Measurements from ENCODE around the gene GHRHR. TPM values are rescaled to one million over a fixed set of nuclear protein-coding genes. Genes with fewer than 3 reads are reported as not detected.

The GHRHR gene
- total RNA-seq, 1 donor from 2014 or later, result not detected

GRCh38 chr7:30933124-30933974 is 30.4 kb upstream of the GHRHR start:
- DNase-seq, result peak; percentile 48
- H3K27ac Mint-ChIP-seq, result no peak overlapping the region
- H3K4me1 Mint-ChIP-seq, result no peaks in the 10 kb centered on the region
- H3K36me3 Mint-ChIP-seq (ENCODE audit: low read depth), result no peaks in the 10 kb centered on the region
- no peaks in the 10 kb centered on the region for H3K9me3 Mint-ChIP-seq
- intact Hi-C loops (cut with micrococcal nuclease), result no loop called here
- no peak overlapping the region for H3K4me3 Mint-ChIP-seq
- peaks cover 9% of the 10 kb centered on the region for H3K27me3 Mint-ChIP-seq

GRCh38 chr7:30934225-30934624 is 29.5 kb upstream of the GHRHR start:
- Mint-ChIP-seq H3K36me3 (ENCODE audit: low read depth) (no peaks in the 10 kb centered on the region), H3K9me3 (no peaks in the 10 kb centered on the region), H3K27ac (no peak overlapping the region), H3K27me3 (peaks cover 9% of the 10 kb centered on the region), H3K4me3 (no peak overlapping the region), H3K4me1 (no peaks in the 10 kb centered on the region)
- intact Hi-C loops (cut with micrococcal nuclease), result no loop called here
- DNase-seq, result peak; percentile 29

GRCh38 chr7:30934732-30935568 is 28.8 kb upstream of the GHRHR start:
- DNase-seq, result peak; percentile 53
- intact Hi-C loops (cut with micrococcal nuclease), result no loop called here
- H3K27me3 Mint-ChIP-seq, result peaks cover 14% of the 10 kb centered on the region

DNA sequence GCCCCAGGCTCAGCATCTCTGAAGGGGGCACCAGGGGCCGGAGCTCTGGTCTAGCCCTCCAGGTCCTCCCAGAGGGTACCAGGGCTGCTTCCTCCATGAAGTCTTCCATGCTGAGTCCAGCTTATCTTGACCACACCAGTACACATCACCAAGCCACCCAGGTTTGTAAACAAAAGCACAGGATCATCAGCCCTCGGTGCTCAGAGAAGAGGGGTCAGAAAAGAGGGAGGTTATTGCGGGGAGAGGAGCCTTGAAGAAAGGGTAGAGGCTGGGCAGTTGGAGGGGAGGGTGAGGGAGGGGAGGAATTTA is 28.2 kb upstream of the GHRHR start:
- intact Hi-C loops (cut with micrococcal nuclease), result no loop called here
- no peak overlapping the region for H3K27ac Mint-ChIP-seq
- H3K4me3 Mint-ChIP-seq, result no peak overlapping the region
- DNase-seq, result peak; percentile 32
- H3K36me3 Mint-ChIP-seq (ENCODE audit: low read depth), result no peaks in the 10 kb centered on the region
- H3K9me3 Mint-ChIP-seq, result no peaks in the 10 kb centered on the region
- no peaks in the 10 kb centered on the region for H3K4me1 Mint-ChIP-seq
- H3K27me3 Mint-ChIP-seq, result peaks cover 16% of the 10 kb centered on the region

More at GRCh38 chr7:30934732-30935568, 28.8 kb upstream of the GHRHR start:
- no peak overlapping the region for H3K4me3 Mint-ChIP-seq
- no peaks in the 10 kb centered on the region for H3K4me1 Mint-ChIP-seq
- H3K36me3 Mint-ChIP-seq (ENCODE audit: low read depth), result no peaks in the 10 kb centered on the region
- H3K27ac Mint-ChIP-seq, result no peak overlapping the region
- H3K9me3 Mint-ChIP-seq, result no peaks in the 10 kb centered on the region

DNA sequence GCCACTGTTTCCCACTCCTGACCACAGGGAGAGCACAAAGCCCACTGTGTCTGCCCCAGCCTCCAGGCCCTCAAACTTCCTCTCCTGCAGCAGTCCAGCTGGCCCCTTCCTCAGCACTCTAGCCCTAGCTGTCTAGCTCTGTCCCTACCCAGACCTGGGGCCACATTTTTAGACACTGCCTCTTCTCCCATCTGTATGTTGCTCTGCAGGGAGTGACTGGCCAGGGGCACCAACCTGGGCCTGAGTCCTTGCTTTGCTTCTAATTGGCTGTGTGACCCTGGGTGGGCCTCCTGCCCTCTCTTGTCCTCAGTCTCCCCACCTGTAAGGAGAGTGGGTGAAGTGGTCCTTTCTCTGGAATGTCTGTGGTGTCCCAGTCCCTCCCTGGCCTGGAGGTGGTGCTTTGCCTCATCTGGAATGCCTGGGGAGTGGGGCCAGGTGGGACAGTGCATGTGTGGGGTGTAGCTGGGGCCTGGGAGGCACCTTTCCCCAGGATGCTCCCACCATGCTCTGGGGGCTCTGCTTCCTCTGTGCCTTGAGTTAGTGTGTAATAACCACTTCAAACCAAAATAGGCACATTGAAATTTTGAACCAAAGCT is 27.0 kb upstream of the GHRHR start:
- Mint-ChIP-seq H3K36me3 (ENCODE audit: low read depth) (no peaks in the 10 kb centered on the region), H3K27me3 (peaks cover 23% of the 10 kb centered on the region), H3K9me3 (no peaks in the 10 kb centered on the region), H3K4me3 (no peak overlapping the region), H3K27ac (no peak overlapping the region), H3K4me1 (no peaks in the 10 kb centered on the region)
- peak; percentile 50 for DNase-seq
- intact Hi-C loops (cut with micrococcal nuclease), result no loop called here

DNA sequence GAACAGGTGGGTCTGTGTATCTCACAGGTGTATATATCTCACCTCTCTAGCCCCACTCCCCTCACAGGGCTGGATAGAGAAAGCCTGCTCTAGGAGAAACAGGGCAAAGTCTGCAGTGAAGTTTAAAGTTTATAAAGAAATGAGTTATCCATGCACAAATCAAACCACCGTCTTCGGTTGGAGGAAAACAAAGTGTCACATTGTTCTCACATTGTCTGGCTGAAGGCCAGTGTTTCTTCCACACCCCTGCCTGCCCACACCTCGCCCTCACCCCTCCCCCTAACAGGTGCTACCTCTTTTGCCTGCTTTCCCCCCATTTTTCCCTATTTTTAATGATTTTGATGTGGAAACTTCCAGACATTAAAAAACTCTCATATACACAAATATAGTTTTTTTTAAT is 26.3 kb upstream of the GHRHR start:
- intact Hi-C loops (cut with micrococcal nuclease), result no loop called here
- H3K9me3 Mint-ChIP-seq, result no peaks in the 10 kb centered on the region
- H3K4me3 Mint-ChIP-seq, result no peak overlapping the region
- no peaks in the 10 kb centered on the region for H3K4me1 Mint-ChIP-seq
- H3K27me3 Mint-ChIP-seq, result peaks cover 30% of the 10 kb centered on the region
- peak; percentile 37 for DNase-seq
- no peaks in the 10 kb centered on the region for H3K36me3 Mint-ChIP-seq (ENCODE audit: low read depth)
- H3K27ac Mint-ChIP-seq, result no peak overlapping the region

GRCh38 chr7:30938435-30939316 is 25.1 kb upstream of the GHRHR start:
- H3K9me3 Mint-ChIP-seq, result no peaks in the 10 kb centered on the region

DNA sequence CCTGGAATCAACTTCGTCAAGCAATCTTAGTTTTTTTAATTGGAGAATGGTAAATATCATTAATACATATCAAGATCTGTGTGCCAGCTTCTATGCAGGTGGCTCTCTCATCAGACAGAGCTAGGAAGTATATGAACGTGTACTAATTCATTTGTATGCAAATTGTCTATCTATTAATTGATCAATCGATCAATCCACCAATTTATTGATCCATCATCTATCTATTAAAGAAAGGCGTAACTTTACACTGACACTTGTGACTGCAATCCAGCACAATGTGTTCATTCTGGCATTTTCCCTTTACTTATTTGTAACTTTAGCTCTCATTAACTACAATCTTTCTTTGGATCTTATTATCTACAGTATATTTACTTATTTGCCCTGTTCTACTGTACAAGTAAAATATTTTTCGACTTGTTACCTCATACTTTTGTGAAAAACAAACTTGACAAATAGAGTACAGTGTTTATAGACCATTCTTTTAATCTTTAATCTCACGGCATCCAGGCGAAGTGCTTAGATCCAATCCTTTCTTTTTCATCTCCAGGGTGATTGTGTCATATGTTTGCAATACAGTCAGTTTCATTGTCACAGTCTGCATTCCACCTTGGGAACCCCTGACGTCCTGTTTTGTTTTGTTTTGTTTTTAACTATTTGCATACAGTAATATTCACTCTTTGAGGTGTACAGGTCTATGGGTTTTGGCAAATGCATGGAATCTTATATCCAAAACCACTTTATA is 22.0 kb upstream of the GHRHR start:
- Mint-ChIP-seq H3K27ac (no peak overlapping the region), H3K27me3 (peaks cover 44% of the 10 kb centered on the region), H3K4me3 (no peak overlapping the region), H3K4me1 (no peaks in the 10 kb centered on the region), H3K9me3 (peaks cover 3% of the 10 kb centered on the region), H3K36me3 (ENCODE audit: low read depth) (no peaks in the 10 kb centered on the region)
- intact Hi-C loops (cut with micrococcal nuclease), result no loop called here
- no peak for DNase-seq

More at GRCh38 chr7:30938435-30939316, 25.1 kb upstream of the GHRHR start:
- DNase-seq, result peak; percentile 92
- Mint-ChIP-seq H3K27ac (no peak overlapping the region), H3K4me3 (no peak overlapping the region), H3K4me1 (no peaks in the 10 kb centered on the region), H3K27me3 (peaks cover 37% of the 10 kb centered on the region), H3K36me3 (ENCODE audit: low read depth) (no peaks in the 10 kb centered on the region)
- intact Hi-C loops (cut with micrococcal nuclease), result loop anchor here (1.0 to 2.0 kb wide), 2 partner anchors 37 to 138 kb away; no protein-coding TSS in a partner anchor

GRCh38 chr7:30950197-30950596 is 13.6 kb upstream of the GHRHR start:
- Mint-ChIP-seq H3K27ac (no peak overlapping the region), H3K9me3 (peaks cover 4% of the 10 kb centered on the region), H3K4me3 (no peak overlapping the region), H3K27me3 (peaks cover 21% of the 10 kb centered on the region), H3K36me3 (ENCODE audit: low read depth) (no peaks in the 10 kb centered on the region), H3K4me1 (no peaks in the 10 kb centered on the region)
- peak; percentile 27 for DNase-seq
- intact Hi-C loops (cut with micrococcal nuclease), result no loop called here

- Mint-ChIP-seq H3K36me3 (ENCODE audit: low read depth) (no peaks in the 10 kb centered on the region), H3K4me3 (no peak overlapping the region), H3K27ac (no peak overlapping the region), H3K27me3 (peaks cover 19% of the 10 kb centered on the region), H3K9me3 (peaks cover 4% of the 10 kb centered on the region), H3K4me1 (no peaks in the 10 kb centered on the region)
- intact Hi-C loops (cut with micrococcal nuclease), result no loop called here
- peak; percentile 24 for DNase-seq
Observed at GRCh38 chr7:30954914-30955313, 8.8 kb upstream of the GHRHR start.

- Mint-ChIP-seq H3K36me3 (ENCODE audit: low read depth) (no peaks in the 10 kb centered on the region), H3K27me3 (peaks cover 17% of the 10 kb centered on the region), H3K9me3 (peaks cover 4% of the 10 kb centered on the region), H3K4me3 (no peak overlapping the region), H3K4me1 (no peaks in the 10 kb centered on the region), H3K27ac (no peak overlapping the region)
- intact Hi-C loops (cut with micrococcal nuclease), result no loop called here
- DNase-seq, result no peak
Observed at GRCh38 chr7:30956704-30957103, 7.0 kb upstream of the GHRHR start.

DNA sequence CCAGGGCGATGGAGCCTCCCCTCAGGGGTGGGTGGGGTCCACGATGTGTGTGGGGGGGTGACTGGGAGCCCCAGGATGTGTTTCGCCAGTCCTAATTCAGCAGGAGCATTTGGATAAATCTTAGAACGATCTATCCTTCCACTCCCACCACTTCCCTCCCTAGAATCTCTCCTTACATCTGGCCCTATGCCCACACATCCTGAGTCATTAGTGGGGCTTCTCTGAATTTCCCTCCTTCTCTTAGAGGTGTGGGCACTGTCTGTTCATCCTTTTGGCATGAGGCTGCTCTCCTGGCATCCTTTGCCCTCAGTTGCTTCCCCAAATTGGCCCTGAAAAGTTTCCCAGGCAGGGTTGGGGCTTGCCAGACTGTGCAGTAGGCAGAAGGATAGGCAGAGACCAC is 1.6 kb downstream of the GHRHR start:
- Mint-ChIP-seq H3K4me3 (no peak overlapping the region), H3K4me1 (no peaks in the 10 kb centered on the region), H3K9me3 (no peaks in the 10 kb centered on the region), H3K36me3 (ENCODE audit: low read depth) (no peaks in the 10 kb centered on the region), H3K27ac (no peak overlapping the region), H3K27me3 (peaks cover 6% of the 10 kb centered on the region)
- DNase-seq, result peak; percentile 31
- intact Hi-C loops (cut with micrococcal nuclease), result no loop called here

- Mint-ChIP-seq H3K36me3 (ENCODE audit: low read depth) (no peaks in the 10 kb centered on the region), H3K27me3 (peaks cover 6% of the 10 kb centered on the region), H3K4me1 (no peaks in the 10 kb centered on the region), H3K4me3 (no peak overlapping the region), H3K9me3 (no peaks in the 10 kb centered on the region), H3K27ac (no peak overlapping the region)
- intact Hi-C loops (cut with micrococcal nuclease), result no loop called here
- DNase-seq, result peak; percentile 37
Observed at GRCh38 chr7:30965883-30966282, 2.1 kb downstream of the GHRHR start.
